Activated CD4-positive, alpha-beta T cell treated with anti-CD3 and anti-CD28 coated beads for 36 hours (primary cell): Measurements from ENCODE around the gene B4GAT1. TPM values are rescaled to one million over a fixed set of nuclear protein-coding genes. Genes with fewer than 3 reads are reported as not detected.

Experiments used
- ATAC-seq: fragments of 200-7000 bp; cut with Tn5 transposase; one replicate; pipeline ENCODE4 v1.10.0; 2021; ENCODE audit warnings: mild to moderate bottlenecking, moderate library complexity
- CTCF ChIA-PET: fragments of 350-600 bp; sonication (Branson Sonifier 250); formaldehyde crosslinking; loops from one replicate; lab custom pipeline; 2021; ENCODE audit warnings: antibody characterized with exemption; lab: Charles Lee
- POLR2A ChIA-PET: fragments of 350-600 bp; sonication (Branson Sonifier 250); formaldehyde crosslinking; loops from one replicate; lab custom pipeline; 2021; ENCODE audit warnings: antibody characterized with exemption, inconsistent platforms; lab: Charles Lee
- DNase-seq: peaks from one replicate; pipeline ENCODE4 v3.0.0-alpha.2; 2020
- H3K27ac Mint-ChIP-seq: one replicate; pipeline ENCODE4 v1.8.0; 2021; ENCODE audit warnings: mixed read lengths
- H3K27me3 Mint-ChIP-seq: one replicate; pipeline ENCODE4 v1.8.0; 2021; ENCODE audit warnings: mixed read lengths
- H3K36me3 Mint-ChIP-seq: one replicate; pipeline ENCODE4 v1.8.0; 2021; ENCODE audit warnings: low read depth, mixed read lengths
- H3K4me1 Mint-ChIP-seq: one replicate; pipeline ENCODE4 v1.8.0; 2021; ENCODE audit warnings: mixed read lengths
- H3K4me3 Mint-ChIP-seq: one replicate; pipeline ENCODE4 v1.8.0; 2021; ENCODE audit warnings: mild to moderate bottlenecking, moderate library complexity, mixed read lengths
- H3K9me3 Mint-ChIP-seq: one replicate; pipeline ENCODE4 v1.8.0; 2021; ENCODE audit warnings: low read depth, mixed read lengths
- intact Hi-C, 2 experiments: fragments of 100-400 bp; cut with DNase I in 1 of 2; cut with micrococcal nuclease in 1 of 2; formaldehyde crosslinking; loops; one replicate each; pipeline versions ENCODE4 v1.14.2 to v1.15.1; 2022 to 2024; cut with DNase I, micrococcal nuclease
- total RNA-seq, 2 experiments: library from RNA; stranded (reverse); gene quantifications; one replicate each; pipeline ENCODE4 v1.2.3, GENCODE V29; 2021

Gene B4GAT1
- total RNA-seq, 2 experiments from 2014 or later: 6.0 to 8.5 TPM

- intact Hi-C loops: loop anchor here (1.0 to 5.0 kb wide), 11 partner anchors 8 to 632 kb away; partner anchors contain the start of genes DPP3 (in 1 of the 2), KAT5 (in 1 of the 2), PACS1 (in 1 of the 2) and PELI3 (in 1 of the 2)
- Mint-ChIP-seq H3K4me1 (peaks cover 45% of the 10 kb centered on the region), H3K4me3 (peak within 1 kb of the TSS; percentile 93), H3K27ac (peak within 1 kb of the TSS; percentile 90), H3K36me3 (peaks cover 16% of the 10 kb centered on the region), H3K27me3 (peaks cover 3% of the 10 kb centered on the region), H3K9me3 (no peaks in the 10 kb centered on the region)
- ChIA-PET POLR2A (no interaction called here), CTCF (interaction anchor here (0.7 to 3.0 kb wide), 12 partner anchors 9 to 573 kb away, joined by 3 to 12 read pairs (median 4); no protein-coding TSS in a partner anchor)
- ATAC-seq (peak; percentile 80), DNase-seq (peak; percentile 98)
These were observed 2.7 kb downstream of the B4GAT1 start, which contains the start of gene BRMS1 for GRCh38 chr11:66344550-66345315. BRMS1 (minus strand) TSS chr11:66345104; CDS start chr11:66342234, 2,870 bp downstream.

DNA sequence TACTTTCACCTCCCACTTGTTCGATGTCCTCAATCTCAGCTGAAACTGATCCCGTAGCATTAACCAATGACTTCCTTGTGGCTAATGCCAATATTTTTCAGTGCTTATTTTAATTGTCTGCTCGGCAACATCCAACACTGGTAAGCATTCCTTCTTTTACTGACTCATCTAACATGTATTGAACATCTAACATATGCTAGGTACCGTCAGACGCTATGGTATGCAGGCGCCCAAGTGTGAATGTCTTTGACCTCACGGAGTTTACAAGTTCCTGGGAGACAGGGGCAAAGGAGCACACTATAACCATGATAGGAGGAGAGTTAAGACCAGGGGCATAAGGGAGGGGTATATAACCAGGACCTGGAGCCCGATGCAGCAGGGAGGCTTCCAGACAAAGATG is 4.3 kb downstream of the B4GAT1 start:
- Mint-ChIP-seq H3K27me3 (peaks cover 3% of the 10 kb centered on the region), H3K27ac (no peak overlapping the region)
- intact Hi-C loops: no loop called here

DNA sequence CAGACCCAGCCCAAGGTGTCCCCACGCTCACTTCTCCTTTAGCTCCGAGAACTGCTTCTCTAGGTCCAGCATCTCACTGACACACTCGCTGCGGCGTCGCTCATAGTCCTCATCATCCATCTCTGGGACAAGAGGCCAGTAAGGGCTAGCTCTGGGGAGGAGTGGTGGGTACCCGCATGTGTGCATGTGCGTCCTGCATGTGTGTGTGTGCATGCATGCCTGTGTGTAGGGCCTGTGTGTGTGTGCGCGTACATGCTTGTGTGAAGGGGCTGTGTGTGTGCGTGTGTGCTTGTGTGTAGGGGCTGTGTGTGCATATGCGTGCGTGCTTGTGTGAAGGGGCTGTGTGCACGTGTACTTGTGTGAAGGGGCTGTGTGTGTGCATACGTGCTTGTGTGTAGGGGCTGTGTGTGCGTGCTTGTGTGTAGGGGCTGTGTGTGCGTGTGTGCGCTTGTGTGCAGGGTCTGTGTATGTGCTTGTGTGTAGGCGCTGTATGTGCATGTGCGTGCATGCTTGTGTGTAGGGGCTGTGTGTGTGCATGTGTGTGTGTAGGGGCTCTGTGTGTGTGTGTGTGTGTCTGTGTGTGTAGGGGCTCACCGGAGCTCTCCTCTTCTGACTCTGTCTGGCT is 5.8 kb downstream of the B4GAT1 start:
- CTCF ChIA-PET: interaction anchor here (0.5 to 3.0 kb wide), 4 partner anchors 30 to 381 kb away, joined by 3 to 11 read pairs (median 4); no protein-coding TSS in a partner anchor
- POLR2A ChIA-PET: no interaction called here

More for the DNA sequence above, 4.3 kb downstream of the B4GAT1 start:
- peak overlapping the region; percentile 93 for H3K4me3 Mint-ChIP-seq
- H3K9me3 Mint-ChIP-seq: no peaks in the 10 kb centered on the region
- DNase-seq (no peak), ATAC-seq (no peak)
- peaks cover 23% of the 10 kb centered on the region for H3K36me3 Mint-ChIP-seq
- H3K4me1 Mint-ChIP-seq: peaks cover 39% of the 10 kb centered on the region
- ChIA-PET POLR2A (no interaction called here), CTCF (interaction anchor here (1.0 to 3.0 kb wide), 5 partner anchors 12 to 59 kb away, joined by 3 to 11 read pairs (median 6); no protein-coding TSS in a partner anchor)

DNA sequence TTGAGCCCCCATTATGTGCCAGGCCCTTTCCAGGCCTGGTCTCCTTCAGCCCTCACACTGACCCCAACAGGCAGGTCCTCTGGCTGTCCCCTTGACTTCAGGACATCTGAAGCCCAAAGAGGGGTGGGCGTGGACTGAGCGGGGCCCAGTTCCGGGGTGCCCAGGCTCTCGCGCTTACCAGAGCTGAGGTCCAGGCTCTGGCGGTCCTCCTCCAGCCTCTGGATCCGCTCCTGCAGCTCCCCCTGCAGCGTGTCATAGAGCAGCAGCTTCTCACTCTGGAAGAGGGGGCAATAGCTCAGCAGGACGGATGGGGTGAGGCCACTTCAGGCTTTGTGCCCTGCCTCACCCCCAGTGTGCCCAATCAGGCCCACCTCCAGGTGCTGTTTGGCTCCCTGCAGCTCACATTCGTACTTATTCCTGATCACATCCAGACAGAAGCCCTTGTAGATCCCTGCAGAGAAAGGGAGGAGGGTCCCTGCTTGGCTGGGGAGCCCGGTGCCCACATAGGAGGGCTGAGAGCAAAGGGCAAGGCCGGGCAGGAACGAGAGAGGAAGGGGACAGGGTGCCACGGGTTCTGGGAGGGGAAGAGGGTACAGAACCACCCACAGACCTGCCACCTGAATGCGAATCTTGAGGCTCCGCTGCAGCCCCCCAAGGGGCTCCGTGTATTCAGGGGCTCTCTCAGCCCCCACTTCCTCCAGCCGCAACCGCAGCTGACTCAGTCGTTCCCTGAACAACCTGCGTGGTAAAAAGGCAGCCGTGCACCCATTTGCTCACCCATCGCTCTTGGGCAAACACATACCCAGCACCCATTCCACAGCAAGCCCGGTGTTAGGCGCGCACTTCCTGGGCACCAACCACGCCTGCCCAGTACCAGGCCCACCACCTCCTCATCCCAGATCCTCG is 6.6 kb downstream of the B4GAT1 start:
- POLR2A ChIA-PET: no interaction called here

More for the DNA sequence above, 5.8 kb downstream of the B4GAT1 start:
- intact Hi-C loops: no loop called here
- H3K27me3 Mint-ChIP-seq: no peaks in the 10 kb centered on the region
- DNase-seq (no peak), ATAC-seq (no peak)
- no peak overlapping the region for H3K27ac Mint-ChIP-seq
- H3K9me3 Mint-ChIP-seq: no peaks in the 10 kb centered on the region
- H3K36me3 Mint-ChIP-seq: peaks cover 26% of the 10 kb centered on the region
- H3K4me1 Mint-ChIP-seq: peaks cover 47% of the 10 kb centered on the region
- no peak overlapping the region for H3K4me3 Mint-ChIP-seq

GRCh38 chr11:66339686-66340483 is 7.5 kb downstream of the B4GAT1 start:
- peaks cover 26% of the 10 kb centered on the region for H3K36me3 Mint-ChIP-seq
- POLR2A ChIA-PET: no interaction called here

More for the DNA sequence above, 6.6 kb downstream of the B4GAT1 start:
- Mint-ChIP-seq H3K4me1 (peaks cover 47% of the 10 kb centered on the region), H3K27me3 (no peaks in the 10 kb centered on the region), H3K27ac (no peak overlapping the region), H3K9me3 (no peaks in the 10 kb centered on the region), H3K36me3 (peaks cover 26% of the 10 kb centered on the region), H3K4me3 (no peak overlapping the region)
- no peak for ATAC-seq
- no peak for DNase-seq
- intact Hi-C loops: no loop called here
- CTCF ChIA-PET: interaction anchor here (0.6 kb wide), 1 partner anchor 380 kb away, joined by 5 read pairs; no protein-coding TSS in a partner anchor

GRCh38 chr11:66339162-66339675 is 8.2 kb downstream of the B4GAT1 start:
- no peak for DNase-seq
- POLR2A ChIA-PET: no interaction called here
- H3K27me3 Mint-ChIP-seq: no peaks in the 10 kb centered on the region

More at GRCh38 chr11:66339686-66340483, 7.5 kb downstream of the B4GAT1 start:
- no peak overlapping the region for H3K4me3 Mint-ChIP-seq
- CTCF ChIA-PET: interaction anchor here (0.6 kb wide), 1 partner anchor 314 kb away, joined by 3 read pairs; no protein-coding TSS in a partner anchor
- no peaks in the 10 kb centered on the region for H3K9me3 Mint-ChIP-seq
- no peak overlapping the region for H3K27ac Mint-ChIP-seq
- no peaks in the 10 kb centered on the region for H3K27me3 Mint-ChIP-seq
- DNase-seq: no peak
- no peak for ATAC-seq
- intact Hi-C loops: no loop called here
- peaks cover 39% of the 10 kb centered on the region for H3K4me1 Mint-ChIP-seq

DNA sequence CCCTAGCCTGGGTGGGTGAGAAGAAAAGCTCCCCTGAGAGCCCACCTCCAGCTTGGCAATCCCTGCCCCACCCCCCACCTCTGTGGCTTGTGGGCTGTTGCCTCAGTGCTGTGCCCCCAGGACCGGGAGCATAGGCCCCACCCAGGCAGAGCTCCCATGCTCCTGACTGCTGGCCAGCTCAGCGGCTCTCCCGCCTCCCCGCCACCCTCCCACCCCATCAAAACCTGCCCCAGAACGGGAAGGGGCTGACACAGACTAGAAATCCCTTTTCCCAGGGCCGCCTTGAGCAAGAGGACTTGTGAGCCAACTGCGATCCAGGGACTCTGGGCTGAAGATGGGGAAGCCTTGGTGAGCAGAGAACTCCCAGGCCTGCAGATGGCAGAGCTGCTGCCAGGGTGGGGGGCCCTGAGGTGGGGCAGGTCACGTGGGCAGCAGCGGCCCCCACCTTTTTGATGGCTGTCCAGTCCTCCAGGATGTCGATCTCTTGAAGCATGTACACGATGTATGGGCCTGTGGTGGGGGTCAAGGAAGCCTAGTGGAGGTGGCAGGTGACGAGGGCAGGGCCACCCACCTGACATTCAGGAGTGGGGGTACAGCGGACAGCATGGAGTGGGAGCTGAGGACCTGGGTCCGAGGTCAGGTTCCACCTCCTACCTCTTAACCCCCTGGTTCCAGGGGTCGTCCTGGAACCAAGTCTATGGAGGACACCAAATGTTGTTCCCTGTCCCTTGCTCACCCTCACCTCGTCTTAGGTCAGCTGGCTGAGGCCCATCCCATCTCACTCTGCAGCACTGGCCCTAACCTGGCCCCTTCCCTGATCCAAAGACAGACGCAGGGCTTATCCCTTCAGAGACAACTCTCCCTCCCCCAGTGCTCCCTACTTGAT is 8.9 kb downstream of the B4GAT1 start:
- Mint-ChIP-seq H3K4me3 (no peak overlapping the region), H3K27me3 (no peaks in the 10 kb centered on the region), H3K36me3 (peaks cover 24% of the 10 kb centered on the region), H3K4me1 (peaks cover 30% of the 10 kb centered on the region), H3K9me3 (no peaks in the 10 kb centered on the region), H3K27ac (no peak overlapping the region)
- DNase-seq (no peak), ATAC-seq (no peak)
- ChIA-PET CTCF (interaction anchor here (0.9 kb wide), 1 partner anchor 27 kb away, joined by 3 read pairs; no protein-coding TSS in a partner anchor), POLR2A (no interaction called here)
- intact Hi-C loops: no loop called here

More at GRCh38 chr11:66339162-66339675, 8.2 kb downstream of the B4GAT1 start:
- Mint-ChIP-seq H3K27ac (no peak overlapping the region), H3K9me3 (no peaks in the 10 kb centered on the region), H3K4me3 (no peak overlapping the region), H3K4me1 (peaks cover 36% of the 10 kb centered on the region), H3K36me3 (peaks cover 24% of the 10 kb centered on the region)
- CTCF ChIA-PET: interaction anchor here (0.6 kb wide), 1 partner anchor 314 kb away, joined by 3 read pairs; no protein-coding TSS in a partner anchor
- ATAC-seq: no peak
- intact Hi-C loops: no loop called here

DNA sequence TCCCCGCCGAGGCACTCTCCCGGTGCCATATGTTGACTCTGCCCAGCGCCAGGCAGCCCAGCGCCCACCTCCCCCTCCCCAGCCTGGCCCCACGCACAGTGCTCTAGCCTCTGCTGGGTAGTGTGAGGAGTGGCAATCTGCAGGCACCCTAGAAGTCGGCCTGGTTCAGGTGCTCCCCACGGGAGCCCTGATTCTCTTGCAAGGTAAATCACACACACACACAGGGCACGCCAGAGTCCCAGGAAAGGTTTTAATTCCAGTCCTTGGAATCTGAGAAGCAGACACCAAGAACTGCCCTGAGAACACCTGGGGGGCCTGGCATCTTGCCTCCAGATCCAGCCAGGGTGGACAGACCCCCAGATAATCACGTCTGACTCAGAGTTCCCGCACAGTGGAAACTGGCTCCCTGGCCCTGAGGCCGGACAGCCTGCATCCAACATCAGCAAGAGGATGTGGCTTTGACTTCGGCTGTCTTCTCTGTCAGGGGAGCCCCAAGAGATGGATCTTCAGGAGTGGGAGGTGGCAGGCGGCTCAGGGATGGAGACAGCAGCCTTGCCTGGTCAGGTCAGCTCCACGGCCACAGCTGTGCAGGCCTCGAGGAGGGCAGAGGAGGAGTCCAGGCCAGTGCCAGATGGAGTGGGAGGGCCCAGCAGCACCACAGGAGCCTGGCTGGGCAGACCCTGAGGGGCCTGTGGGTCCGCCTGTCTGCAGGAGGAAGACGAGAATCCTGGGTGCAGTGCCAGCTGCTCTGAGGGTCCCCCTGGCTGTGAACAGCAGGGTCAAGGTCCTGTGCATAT is 10.1 kb downstream of the B4GAT1 start:
- Mint-ChIP-seq H3K27me3 (no peaks in the 10 kb centered on the region), H3K9me3 (no peaks in the 10 kb centered on the region), H3K4me1 (peaks cover 22% of the 10 kb centered on the region), H3K4me3 (peak overlapping the region; percentile 56), H3K36me3 (peaks cover 21% of the 10 kb centered on the region), H3K27ac (peak overlapping the region; percentile 25)
- CTCF ChIA-PET: interaction anchor here (0.5 to 0.9 kb wide), 2 partner anchors 26 to 515 kb away, joined by 3 to 4 read pairs; no protein-coding TSS in a partner anchor
- intact Hi-C loops: no loop called here
- no peak for DNase-seq
- POLR2A ChIA-PET: interaction anchor here (0.5 kb wide), 1 partner anchor 66 kb away, joined by 4 read pairs; no protein-coding TSS in a partner anchor
- no peak for ATAC-seq
